CD4-positive, alpha-beta T cell treated with Interleukin-15 for 1 hour (primary cell): ENCODE data around the gene TTC28.
"Not testable (repeated sequence)": the region's sequence is repeated elsewhere in the genome, so short reads cannot be mapped to it uniquely, and the experiment has no call there.

Source experiments
- DNase-seq: peaks from one replicate; pipeline ENCODE4 v3.0.0-alpha.2; 2020

TTC28 gene

DNA sequence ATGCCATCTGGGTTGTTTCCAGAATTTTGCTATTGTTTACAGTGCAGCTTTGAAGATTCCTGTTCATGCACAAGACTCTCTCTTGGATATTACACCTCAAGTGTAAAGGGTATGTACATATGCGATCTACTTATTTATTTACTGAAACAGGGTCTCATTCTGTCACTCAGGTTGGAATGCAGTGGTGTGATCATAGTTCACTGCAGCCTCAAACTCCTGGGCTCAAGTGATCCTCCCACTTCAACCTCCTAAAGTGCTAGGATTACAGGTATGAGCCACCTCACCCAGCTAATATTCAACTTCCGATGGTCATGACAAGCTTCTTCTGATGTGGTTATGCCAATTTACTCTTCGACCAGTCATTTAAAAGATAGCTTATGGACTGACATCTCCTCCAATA is 602.5 kb downstream of the TTC28 start:
- DNase-seq: no peak

DNA sequence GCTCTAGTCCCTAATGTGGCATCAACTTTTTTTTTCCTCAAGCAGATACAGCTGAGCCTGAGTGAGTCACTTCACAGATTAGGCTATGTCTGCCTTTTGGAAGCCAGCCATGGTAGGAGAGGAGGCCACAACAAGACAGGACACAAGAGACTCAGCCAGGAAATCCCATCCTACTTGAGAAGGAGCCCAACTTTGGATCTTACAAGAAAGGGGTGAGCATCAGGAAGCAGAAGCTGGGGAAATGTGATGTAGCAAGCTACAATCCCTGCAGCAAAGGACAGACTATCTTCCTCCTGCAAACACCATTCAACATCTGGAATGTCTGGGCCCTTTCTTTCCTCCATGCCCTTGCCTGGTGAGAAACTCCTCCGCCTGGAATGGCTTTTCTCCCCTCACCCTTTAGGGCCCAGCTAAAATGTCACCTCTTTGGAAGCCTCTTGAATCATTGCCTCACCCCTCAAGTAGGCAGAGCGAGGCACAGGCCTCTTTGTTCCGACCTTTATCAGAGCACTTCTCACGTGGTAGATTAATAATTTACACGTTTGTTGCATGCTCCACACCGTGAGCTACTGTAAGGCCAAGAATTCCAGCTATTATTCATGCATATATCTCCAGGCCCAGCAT is 604.2 kb downstream of the TTC28 start:
- DNase-seq: no peak

DNA sequence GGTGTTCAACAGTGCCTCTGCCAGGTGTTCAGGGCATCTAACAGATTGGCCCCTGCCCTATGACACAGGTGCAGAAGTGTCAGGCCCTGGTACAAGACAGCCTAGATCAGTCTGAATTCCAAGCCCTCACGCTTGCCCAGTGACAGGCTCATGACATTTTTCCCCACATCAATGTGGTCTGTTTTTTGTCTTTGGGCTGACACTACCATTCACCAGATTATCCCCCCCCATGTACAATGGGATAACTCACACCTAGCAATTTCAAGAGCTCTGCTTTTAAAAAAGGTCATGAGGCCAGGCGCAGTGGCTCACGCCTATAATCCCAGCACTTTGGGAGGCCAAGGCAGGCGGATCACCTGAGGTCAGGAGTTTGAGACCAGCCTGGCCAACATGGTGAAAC is 605.1 kb downstream of the TTC28 start:
- no peak for DNase-seq

DNA sequence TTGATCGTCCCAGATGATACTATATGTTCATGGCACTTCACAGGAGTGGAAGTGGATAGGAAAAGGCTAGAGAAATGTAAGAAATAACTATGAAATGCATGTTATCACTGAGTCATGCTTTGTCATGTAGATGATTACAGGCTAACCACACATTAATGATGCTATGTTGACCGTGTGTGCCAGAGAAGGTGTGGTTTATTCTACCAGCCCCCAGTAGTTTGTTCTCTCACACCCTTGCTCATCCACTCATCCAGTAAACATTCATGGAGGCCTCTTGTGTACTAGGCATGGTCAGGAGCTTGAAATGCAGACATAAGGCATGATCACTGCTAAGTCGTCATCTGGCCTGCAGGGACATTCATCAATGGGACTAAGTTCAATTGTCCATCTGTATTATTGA is 607.6 kb downstream of the TTC28 start:
- no peak for DNase-seq

DNA sequence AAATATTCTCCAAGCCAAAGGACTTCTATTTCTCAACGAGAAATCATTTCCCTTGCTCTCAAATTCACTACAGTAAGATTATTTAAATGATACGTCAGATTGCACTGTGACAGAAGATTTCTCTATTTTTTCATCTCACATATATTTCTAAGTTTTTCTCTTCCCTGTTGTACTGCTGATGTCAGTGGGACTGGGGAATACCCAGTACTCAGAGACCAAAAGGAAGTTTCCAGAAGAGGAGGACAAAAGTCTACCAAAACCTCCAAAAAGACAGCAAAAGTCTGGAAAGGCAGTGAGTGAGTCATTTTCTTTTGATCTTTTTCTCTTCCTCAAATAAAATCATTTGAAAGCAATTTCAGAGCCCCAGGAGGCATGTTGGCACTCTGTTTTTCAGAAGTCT is 610.8 kb downstream of the TTC28 start:
- no peak for DNase-seq

DNA sequence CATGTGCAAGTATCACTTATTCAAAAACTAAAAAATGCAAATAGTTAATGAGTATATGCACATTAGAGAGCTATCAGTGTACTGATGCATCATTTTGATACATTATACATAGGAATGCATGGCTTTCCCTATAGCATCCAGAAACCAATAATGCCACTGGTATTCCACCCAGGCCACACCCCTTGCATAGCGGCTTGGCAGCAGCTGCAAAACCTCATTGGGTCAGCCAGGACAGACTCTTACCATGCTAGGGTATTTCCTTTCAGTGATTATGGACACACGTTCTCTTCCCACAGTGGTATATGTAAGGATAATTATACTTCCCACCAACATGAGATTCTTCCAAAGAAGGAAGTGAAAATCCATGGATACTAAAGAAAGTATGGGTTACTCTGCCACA is 614.7 kb downstream of the TTC28 start:
- DNase-seq: no peak

DNA sequence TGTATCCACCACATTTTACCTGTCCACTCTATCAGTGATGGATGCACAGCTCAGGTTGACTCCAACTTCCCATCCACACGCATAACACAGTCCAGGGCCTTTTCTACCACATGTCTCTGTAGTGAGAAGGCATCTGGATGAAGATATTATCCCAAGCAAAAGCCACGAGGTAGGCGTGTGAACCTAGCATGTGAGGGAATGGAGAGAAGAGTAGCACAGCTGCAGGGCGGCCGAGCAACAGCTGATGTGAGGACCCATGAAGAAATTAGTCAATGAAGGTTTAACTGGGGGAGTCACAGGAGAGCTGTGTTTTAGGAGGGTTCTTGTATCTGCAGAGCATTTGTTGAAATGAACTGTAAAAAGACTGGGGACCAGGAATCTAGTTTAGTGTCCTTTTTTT is 616.0 kb downstream of the TTC28 start:
- no peak for DNase-seq

DNA sequence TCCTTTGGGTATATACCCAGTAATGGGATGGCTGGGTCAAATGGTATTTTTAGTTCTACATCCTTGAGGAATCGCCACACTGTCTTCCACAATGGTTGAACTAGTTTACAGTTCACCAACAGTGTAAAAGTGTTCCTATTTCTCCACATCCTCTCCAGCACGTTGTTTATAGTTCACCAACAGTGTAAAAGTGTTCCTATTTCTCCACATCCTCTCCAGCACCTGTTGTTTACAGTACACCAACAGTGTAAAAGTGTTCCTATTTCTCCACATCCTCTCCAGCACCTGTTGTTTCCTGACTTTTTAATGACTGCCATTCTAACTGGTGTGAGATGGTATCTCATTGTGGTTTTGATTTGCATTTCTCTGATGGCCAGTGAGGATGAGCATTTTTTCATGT is 619.0 kb downstream of the TTC28 start:
- not testable (repeated sequence) for DNase-seq

DNA sequence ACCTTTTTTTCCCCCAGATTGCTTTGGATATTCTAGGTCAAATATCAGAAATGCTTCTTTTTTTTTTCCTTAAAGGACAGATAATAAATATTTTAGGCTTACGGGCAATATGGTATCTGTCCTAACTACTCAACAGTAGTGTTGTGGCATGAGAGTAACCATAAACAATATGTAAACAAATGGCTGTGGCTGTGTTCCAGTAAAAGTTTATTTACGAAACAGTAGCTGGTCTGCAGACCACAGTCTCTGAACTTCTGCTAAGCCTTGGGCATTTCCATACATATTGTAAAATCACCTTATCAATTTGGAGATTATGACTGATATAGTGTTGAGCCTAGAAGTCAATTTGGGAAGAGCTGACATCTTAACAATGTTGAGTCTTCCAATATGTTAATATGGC is 621.6 kb downstream of the TTC28 start:
- DNase-seq: no peak

DNA sequence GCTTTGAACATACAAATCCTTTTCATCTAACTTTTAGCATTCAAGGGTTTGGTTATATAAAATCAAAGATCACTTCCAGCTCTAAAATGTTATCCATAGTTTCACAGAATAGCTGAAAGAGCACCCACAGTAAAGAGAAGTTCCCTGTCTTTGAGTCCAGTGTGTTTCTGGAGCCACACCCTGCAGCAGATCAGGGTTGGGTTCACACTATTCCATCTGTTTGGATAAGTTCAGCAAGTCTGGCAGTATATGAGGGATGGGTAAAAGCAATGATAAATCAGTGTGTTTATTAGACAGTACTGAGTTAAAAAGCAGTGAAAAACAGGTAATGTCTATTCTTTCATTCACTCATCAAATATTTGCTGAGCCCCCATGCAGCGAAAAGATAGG is 624.8 kb downstream of the TTC28 start:
- no peak for DNase-seq

DNA sequence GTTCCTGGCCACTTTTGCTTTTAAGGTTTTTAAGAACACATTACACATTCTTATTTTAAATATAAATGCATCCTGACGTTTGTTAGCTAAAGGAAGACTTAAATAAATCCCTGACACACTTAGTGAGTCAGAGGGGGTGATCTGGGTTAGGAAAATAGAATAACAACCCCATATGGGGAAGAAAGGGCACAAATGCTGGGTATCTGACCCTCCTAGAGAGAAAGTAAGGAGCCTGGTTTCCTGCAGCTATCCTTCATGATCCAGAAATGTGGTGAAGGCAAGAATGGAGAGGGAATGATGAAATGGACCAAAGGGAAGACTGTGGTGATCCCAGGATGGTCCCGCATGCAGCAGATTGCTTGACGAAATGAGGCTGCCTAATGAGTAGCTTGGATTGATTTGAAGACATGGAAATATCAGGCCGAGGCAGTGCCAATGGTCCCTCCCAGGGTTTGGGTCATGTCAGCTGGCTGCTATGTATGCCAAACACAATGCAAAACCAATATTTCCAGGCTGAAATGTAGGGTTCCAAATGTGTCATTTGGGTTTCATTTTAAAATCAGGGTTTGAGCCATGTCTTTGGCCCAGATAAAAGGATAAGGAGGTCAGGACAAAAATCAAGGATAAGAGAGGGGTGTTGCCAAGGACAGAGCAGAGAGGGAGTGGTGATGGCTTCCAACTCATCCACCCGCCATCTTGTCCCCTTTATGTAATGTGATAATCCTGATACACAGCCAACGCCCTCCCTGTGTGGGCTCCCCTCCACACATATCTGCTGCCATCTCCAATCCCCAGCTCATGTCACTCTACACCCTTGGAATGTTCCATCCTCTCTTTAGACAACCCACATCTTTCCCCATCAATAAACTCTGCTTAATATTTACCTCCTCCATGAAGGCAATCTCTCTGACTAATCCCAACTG is 625.5 kb downstream of the TTC28 start:
- DNase-seq: no peak

DNA sequence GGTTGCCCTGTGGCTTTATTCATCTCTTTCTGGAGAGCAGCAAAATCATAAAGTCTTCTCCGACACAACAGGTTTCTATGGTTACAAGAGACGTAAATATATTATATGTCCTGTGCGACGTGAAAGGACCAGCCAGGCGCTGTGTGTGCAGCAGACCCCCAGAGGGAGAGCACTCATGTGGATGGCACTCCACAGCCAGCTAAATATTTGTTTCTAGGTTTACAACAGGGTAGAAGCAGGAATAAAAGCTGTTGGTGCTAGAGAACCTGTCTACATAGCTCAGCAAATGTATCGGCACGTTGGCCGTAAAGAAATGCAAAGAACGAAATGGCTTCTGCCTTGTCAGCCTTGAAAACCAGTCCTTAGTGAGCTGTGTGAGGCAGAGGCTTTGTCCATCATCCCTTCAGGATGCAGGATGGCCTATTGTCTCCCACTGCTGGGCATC is 626.8 kb downstream of the TTC28 start:
- no peak for DNase-seq

DNA sequence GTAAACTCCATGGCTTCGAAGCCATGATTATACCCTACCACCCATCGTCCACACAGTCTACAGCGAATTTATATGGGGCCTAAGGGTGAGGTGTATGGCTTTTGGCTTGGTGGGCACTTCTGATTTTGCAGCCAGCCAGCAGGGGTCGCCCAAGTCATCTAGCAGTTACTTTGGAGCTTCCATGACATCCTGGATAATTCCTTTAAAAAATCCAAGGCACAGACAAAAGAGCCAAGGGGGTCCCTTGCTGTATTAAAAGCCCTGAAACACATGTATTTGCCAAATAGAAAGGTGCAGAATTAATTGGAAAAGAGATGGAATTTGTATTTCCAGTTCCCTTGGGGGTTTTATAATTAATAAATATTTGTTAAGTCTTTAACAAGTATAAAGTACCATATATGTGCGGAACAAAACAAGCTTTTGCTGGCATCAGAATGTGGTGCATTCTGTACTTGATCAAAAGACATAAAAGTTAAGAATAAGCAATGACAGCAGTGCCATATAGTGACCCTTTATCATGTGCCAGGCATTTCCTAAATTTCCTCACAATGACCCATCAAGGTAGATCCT is 627.8 kb downstream of the TTC28 start:
- DNase-seq: no peak

DNA sequence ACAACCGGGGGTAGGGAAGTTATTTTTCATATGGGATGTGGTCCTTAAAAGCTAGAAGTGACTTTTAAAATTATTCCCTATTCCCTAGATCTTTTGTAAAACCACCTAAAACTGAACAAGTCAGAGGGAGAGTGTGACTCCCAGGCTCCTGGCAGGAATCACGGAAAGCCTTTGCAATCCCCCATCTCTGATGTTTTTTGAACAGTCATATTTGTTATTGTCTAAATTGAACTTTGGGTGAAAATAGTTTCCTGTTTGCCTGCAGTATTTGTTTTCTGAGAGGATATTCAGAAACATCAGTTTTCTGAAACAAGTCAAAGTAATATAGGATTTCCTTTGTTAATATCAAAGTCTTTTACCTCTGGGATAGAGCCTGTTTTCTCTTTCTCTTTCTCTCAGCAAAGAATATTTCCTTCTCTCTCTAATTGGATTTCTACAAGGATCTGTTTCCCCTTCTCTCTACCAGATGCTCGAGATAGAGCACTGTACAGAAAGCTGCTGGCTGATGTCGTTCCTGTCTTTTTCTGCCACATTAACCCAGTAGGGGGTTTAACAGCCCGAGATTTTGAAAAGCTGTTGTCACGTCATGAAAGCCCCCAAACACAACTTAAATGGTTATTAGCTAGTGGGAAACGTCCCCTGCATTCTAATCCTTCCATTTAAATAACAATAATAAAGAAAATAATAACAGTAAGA is 628.4 kb downstream of the TTC28 start:
- no peak for DNase-seq

DNA sequence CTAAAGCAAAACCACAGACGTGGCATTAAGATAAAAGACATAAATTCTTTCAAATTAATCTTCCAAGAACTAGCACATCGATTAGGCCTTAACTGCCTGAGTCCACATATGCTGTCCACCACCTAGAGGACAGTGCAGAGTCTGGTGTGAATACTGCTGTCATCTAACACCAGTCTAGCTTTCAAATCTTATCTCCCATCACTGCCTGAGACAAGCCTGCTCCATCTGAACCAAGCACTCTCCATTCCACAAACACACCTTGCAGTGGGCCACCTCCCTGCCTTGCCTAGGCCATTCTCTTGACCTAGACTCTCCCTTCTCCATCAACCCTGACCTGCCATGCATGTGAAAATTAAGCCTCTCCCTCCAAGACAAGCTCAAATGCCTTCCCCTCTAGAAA is 631.1 kb downstream of the TTC28 start:
- DNase-seq: no peak

DNA sequence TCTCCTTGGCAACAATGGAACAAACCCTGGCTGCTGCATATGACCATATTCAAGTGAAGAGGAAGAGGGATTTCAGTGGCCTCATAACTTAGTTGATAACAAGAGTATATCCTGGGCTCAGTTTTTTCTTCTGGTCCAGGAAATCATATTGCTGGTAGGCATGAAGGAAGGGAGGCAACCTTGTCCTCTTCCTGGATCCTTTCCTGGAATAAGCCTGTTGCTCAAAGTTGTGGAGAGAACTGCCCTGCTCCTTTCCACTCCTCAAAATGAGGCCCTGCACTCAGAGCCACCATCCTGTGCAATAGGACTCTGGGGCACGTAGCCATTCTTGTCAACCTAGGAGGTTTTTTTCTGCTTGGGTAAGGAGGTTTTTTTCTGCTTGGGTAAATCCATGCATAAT is 631.9 kb downstream of the TTC28 start:
- no peak for DNase-seq

DNA sequence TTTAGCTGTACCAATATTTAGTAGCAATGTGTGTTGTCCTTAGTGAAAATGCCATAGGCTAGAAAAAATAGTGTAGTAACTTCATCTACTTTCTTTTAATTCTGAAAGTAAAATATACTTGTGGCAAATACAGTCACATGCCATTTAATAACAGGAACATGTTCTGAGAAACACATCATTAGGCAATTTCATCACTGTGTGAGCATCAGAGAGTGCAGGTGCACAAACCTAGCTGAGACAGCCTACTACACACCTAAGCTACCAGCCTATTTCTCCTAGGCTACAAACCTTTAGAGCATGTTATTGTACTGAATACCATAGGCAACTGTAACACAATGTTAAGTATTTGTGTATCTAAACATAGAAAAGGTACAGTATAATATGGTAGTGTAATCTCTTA is 633.5 kb downstream of the TTC28 start:
- DNase-seq: no peak

DNA sequence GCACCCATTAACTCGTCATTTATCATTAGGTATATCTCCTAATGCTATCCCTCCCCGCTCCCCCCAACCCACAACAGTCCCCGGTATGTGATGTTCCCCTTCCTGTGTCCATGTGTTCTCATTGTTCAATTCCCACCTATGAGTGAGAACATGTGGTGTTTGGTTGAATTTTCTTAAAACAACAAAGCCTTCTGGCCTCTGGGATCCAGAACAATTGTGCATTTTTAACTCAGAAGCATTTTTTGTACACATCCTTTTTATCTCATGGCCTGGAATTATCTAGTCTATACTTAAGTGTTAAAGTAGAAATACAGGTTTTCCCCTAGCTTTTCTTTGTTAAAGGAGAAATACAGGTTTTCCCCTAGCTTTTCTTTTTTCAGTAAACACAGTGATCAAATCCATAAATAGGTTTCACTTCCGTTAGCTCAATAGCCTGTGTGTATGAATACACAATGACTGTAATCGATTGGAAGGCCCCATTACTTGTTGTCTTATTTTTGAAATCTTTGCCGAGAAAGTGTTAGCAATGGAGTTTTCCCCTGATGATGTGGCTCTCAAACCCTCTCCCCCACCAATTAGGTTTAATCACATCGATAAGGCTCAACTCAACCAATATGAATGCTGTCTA is 635.0 kb downstream of the TTC28 start:
- DNase-seq: no peak

DNA sequence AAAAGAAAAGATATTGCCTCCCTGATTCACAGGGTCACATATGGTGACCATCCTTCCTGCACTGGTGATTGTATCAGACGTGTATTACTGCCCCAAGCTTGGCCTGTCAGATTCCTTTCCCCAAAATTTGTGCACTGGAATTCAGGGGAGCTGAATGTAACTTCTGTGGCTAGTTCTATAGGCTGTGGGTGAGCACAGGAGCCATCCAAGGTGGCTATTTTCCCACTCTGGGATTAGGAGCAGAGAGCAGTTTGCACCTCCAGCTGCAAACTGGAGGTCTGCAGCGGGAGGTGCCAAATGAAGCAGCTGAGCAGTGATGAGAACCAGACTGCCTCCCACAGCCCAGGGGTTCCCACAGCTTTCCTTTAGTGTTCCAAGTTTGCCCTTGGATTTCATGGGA is 636.4 kb downstream of the TTC28 start:
- no peak for DNase-seq

DNA sequence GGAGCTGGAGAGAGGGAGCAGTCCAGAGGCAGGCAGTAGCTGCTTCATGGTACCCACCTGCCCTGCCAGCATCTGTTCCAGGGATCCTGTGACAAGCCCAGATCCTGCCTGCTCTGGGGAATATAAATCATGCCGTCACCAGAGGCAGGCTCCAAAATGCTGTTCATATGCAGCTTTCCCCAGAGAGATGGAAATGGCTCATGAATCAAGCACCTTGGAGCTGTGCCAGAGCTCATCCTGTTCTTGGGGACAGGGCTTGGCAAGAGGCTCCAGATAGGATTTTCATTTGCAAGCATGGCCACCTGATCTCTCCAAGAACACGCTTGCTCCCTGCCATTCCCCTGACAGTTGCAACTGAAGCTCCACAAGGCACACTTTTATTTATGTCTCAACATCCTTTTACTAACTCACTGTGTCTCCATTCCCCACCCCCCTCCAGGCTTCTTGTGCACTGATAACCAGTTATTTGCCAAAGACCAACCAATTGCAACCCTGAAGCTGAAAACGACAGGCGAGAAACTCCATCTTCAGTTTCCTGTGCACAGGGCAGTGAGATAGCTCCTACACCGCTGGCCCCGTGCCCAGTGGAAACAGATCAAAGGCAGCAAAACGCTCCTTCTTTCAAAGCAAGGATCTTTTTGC is 644.8 kb downstream of the TTC28 start:
- DNase-seq: no peak

DNA sequence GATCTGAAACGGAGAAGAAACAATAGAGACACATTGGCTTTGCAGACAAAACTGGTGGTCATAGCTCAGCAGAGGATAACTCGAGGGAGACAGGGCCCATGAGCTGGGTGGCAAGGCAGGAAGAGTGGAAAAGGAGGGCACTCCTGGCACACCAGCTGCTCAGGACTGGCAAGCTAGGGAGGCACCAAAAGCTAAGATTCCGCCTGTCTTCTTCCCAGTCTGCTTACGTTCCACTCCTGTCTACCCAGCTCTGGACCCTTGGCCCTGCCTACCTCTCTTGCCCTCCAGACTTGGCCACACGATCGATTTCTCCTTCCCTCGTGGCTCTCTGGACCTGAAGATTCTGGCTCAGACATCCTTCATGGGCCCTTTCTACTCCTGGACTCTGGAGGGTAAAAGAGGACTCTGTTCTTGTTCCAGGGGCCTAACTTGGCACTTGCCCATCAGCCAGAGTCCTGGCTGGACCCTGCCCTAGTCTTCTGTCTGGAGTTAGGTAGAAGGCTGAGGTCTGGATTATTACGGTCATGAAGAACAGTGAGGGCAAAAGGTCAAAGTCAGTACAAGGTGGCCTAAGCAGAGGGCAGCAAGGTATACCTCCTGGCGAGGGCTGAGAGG is 645.4 kb downstream of the TTC28 start:
- DNase-seq: no peak

DNA sequence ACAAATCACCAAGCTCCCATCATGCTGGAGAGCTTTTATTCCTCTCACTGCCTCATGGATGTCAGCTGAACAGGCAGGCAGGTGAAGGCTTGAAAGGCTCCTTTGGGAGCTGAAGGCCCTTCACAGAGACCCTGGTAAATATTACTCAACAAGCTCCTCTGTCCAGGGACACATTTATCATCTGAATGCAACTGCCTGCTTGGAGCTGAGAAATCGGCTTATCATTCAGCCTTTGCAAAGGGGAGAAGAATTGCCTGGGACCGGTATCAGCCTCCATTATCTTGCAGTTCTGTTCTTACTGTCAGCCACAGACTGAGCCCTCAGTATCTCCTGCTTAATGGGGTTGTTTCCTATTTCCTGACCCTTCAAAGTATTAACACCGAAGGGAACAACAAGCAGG is 646.8 kb downstream of the TTC28 start:
- no peak for DNase-seq
